GM20431 (cell line): ENCODE data around the gene GCM1.

Experiments
- in situ Hi-C: fragments of 300-500 bp; cut with MseI, MboI; formaldehyde crosslinking; loops from one replicate; pipeline ENCODE4 v1.15.0; 2020; ENCODE audit warnings: low sequenced_read_pairs; ENCODE audit not compliant: unreplicated experiment

Gene GCM1

GRCh38 chr6:53112871-53113270, 35.8 kb downstream of the GCM1 start:
- in situ Hi-C loops = no loop called here

- in situ Hi-C loops = no loop called here
These were observed 36.2 kb downstream of the GCM1 start for GRCh38 chr6:53112404-53112803.

GRCh38 chr6:53111865-53112264, 36.8 kb downstream of the GCM1 start:
- in situ Hi-C loops = no loop called here

- in situ Hi-C loops = no loop called here
These were observed 39.0 kb downstream of the GCM1 start for GRCh38 chr6:53109612-53110011.

GRCh38 chr6:53107091-53107490, 41.5 kb downstream of the GCM1 start:
- in situ Hi-C loops = no loop called here

- in situ Hi-C loops = no loop called here
These were observed 43.7 kb downstream of the GCM1 start for GRCh38 chr6:53104916-53105315.

GRCh38 chr6:53103993-53104675, 44.5 kb downstream of the GCM1 start:
- in situ Hi-C loops = no loop called here

- in situ Hi-C loops = no loop called here
These were observed 47.6 kb downstream of the GCM1 start for GRCh38 chr6:53101006-53101405.

- in situ Hi-C loops = no loop called here
These were observed 48.1 kb downstream of the GCM1 start for GRCh38 chr6:53100561-53100960.

- in situ Hi-C loops = no loop called here
These were observed 52.9 kb downstream of the GCM1 start for GRCh38 chr6:53095716-53096115.

GRCh38 chr6:53095270-53095669, 53.4 kb downstream of the GCM1 start:
- in situ Hi-C loops = no loop called here

- in situ Hi-C loops = no loop called here
These were observed 58.1 kb downstream of the GCM1 start for GRCh38 chr6:53090576-53090975.

- in situ Hi-C loops = no loop called here
These were observed 58.7 kb downstream of the GCM1 start for GRCh38 chr6:53089948-53090347.

GRCh38 chr6:53086302-53086701, 62.3 kb downstream of the GCM1 start:
- in situ Hi-C loops = no loop called here

- in situ Hi-C loops = no loop called here
These were observed 67.8 kb downstream of the GCM1 start for GRCh38 chr6:53080813-53081212.
